GM21367 (cell line): ENCODE data around the gene KIF7.
"Not testable (repeated sequence)": the region's sequence is repeated elsewhere in the genome, so short reads cannot be mapped to it uniquely, and the experiment has no call there.

Experiments
- ATAC-seq: cut with Tn5 transposase; IDR thresholded peaks from one replicate; pipeline ENCODE4 v1.9.1; 2021; ENCODE audit not compliant: unreplicated experiment

The KIF7 gene

GRCh38 chr15:89621547-89621946 is 33.7 kb downstream of the KIF7 start:
- ATAC-seq, result no peak

DNA sequence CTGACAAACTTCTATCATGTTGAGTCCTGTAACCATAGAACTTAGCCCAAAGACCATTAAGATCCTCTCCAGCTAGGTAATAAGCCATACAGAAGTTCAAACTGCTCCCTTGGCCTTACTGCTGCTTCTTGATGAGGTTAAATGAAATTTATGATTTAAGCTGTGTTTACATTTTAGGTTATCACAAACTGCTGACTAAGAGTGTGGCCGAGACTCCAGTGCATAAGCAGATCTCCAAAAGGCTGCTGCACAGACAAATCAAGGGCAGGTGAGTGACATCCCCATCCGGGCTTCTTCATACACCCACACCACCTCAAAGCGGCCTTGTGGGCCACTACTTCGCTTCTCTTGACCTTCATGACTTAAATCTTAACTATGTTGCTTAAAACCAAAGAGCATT is 39.0 kb downstream of the KIF7 start:
- no peak for ATAC-seq

- ATAC-seq, result no peak
Measured at GRCh38 chr15:89615135-89615534, 40.1 kb downstream of the KIF7 start.

- no peak for ATAC-seq
Measured at GRCh38 chr15:89614164-89614563, 41.1 kb downstream of the KIF7 start.

DNA sequence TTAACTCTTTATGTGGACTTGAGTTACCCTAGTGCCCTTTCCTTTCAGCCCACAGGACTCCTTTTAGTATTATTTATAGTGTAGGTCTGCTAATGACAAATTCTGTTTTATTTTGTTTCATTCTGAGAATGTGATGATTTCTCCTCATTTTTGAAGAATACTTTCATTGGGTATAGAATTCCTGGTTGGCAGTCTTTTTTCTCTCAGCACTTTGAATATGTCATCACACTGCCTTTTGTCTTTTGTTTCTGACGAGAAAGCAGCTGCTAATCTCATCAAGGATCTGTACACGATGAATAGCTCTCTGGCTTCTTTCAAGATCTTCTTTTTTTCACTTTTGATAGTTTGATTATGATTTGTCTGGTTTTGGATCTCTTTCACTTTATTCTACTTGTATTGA is 42.2 kb downstream of the KIF7 start:
- no peak for ATAC-seq

GRCh38 chr15:89611317-89611716 is 44.0 kb downstream of the KIF7 start:
- no peak for ATAC-seq

GRCh38 chr15:89599021-89599420 is 56.2 kb downstream of the KIF7 start:
- ATAC-seq, result no peak

GRCh38 chr15:89593018-89593417 is 62.2 kb downstream of the KIF7 start:
- no peak for ATAC-seq

- ATAC-seq, result no peak
Measured at GRCh38 chr15:89591834-89592233, 63.4 kb downstream of the KIF7 start.

DNA sequence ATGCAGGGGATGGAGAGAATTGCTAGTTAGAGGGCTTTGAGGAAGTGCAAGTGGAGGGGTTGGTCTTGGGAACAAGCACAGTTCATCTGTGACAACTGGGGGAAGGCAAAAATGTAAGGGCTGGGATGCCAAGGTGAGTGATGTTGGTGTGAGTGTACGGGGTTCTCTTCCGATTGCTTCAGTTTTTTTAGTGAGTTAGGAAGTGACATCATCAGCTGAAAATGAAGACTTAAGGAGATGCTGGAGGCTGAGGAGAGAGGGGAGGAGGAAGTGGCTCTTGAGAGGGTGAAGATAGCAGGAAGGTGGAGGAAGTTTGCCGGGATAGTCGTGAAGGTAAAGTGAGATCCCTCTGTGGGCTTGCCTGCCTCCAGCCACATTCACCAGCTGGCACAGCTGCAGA is 67.3 kb downstream of the KIF7 start:
- ATAC-seq, result no peak

DNA sequence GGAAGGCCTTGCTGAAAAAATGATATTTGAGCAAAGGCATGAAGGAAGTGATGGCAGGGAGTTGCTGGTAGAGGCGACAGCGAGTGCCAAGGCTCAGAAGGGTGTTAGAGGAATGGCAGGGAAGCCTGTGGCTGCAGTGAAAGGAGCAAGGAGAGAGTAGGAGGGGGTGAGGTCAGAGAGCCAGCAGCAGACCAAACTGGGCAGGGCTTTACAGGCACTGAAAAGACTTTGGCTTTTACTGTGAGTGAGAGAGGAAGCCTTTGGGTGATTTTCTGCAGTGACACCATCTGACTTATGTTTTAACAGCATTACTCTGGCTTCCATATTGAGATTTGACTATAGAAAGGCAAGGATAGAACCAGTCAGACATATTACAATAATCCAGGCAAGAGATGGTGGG is 68.6 kb downstream of the KIF7 start:
- no peak for ATAC-seq

DNA sequence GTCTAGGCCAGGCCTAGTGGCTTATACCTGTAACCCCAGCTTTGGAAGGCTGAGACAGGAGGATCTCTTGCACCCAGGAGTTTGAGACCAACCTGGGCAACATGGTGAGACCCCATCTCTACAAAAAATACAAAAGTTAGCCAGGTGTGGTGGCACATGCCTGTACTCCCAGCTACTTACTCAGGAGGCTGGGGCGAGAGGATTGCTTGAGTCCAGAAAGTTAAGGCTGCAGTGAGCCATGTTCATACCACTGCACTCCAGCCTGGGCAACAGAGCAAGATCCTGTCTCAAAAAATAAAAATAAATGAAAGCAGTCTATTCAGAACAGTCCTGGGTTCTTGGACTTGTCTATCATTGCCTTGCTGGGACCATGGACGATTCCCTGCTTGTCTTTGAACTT is 74.5 kb downstream of the KIF7 start:
- ATAC-seq, result not testable (repeated sequence)

GRCh38 chr15:89578146-89578545 is 77.1 kb downstream of the KIF7 start:
- no peak for ATAC-seq
